HG02678 (cell line): Measurements from ENCODE around the gene ADCY3.
"Not testable (repeated sequence)": the region's sequence is repeated elsewhere in the genome, so short reads cannot be mapped to it uniquely, and the experiment has no call there.

Source experiments
- ATAC-seq: cut with Tn5 transposase; IDR thresholded peaks from one replicate; pipeline ENCODE4 v1.9.1; 2021; ENCODE audit warnings: mild to moderate bottlenecking, moderate library complexity; ENCODE audit not compliant: unreplicated experiment

ADCY3 gene

GRCh38 chr2:24853996-24854395 is 66.0 kb downstream of the ADCY3 start:
- ATAC-seq: no peak

GRCh38 chr2:24853046-24853445 is 67.0 kb downstream of the ADCY3 start:
- no peak for ATAC-seq

- ATAC-seq: no peak
Observed at GRCh38 chr2:24852431-24853020, 67.5 kb downstream of the ADCY3 start.

GRCh38 chr2:24852026-24852425 is 68.0 kb downstream of the ADCY3 start:
- no peak for ATAC-seq

GRCh38 chr2:24850944-24851343 is 69.1 kb downstream of the ADCY3 start:
- no peak for ATAC-seq

GRCh38 chr2:24845691-24846090 is 74.3 kb downstream of the ADCY3 start:
- no peak for ATAC-seq

GRCh38 chr2:24844023-24844685 is 75.9 kb downstream of the ADCY3 start:
- ATAC-seq: no peak

GRCh38 chr2:24843330-24843860 is 76.6 kb downstream of the ADCY3 start:
- no peak for ATAC-seq

- no peak for ATAC-seq
Observed at GRCh38 chr2:24842081-24843050, 77.7 kb downstream of the ADCY3 start.

GRCh38 chr2:24840962-24841945 is 78.8 kb downstream of the ADCY3 start:
- no peak for ATAC-seq

- ATAC-seq: no peak
Observed at GRCh38 chr2:24840164-24840869, 79.7 kb downstream of the ADCY3 start.

GRCh38 chr2:24839729-24840128 is 80.3 kb downstream of the ADCY3 start:
- no peak for ATAC-seq

GRCh38 chr2:24838541-24838940 is 81.5 kb downstream of the ADCY3 start:
- ATAC-seq: no peak

- no peak for ATAC-seq
Observed at GRCh38 chr2:24837996-24838513, 82.0 kb downstream of the ADCY3 start.

GRCh38 chr2:24836706-24837105 is 83.3 kb downstream of the ADCY3 start:
- no peak for ATAC-seq

- ATAC-seq: no peak
Observed at GRCh38 chr2:24836206-24836605, 83.8 kb downstream of the ADCY3 start.

- ATAC-seq: not testable (repeated sequence)
Observed at GRCh38 chr2:24835411-24835810, 84.6 kb downstream of the ADCY3 start.

- ATAC-seq: no peak
Observed at GRCh38 chr2:24834733-24835395, 85.2 kb downstream of the ADCY3 start.
